HG03575 (cell line): Measurements from ENCODE around the gene CCDC74B.
"Not testable (repeated sequence)": the region's sequence is repeated elsewhere in the genome, so short reads cannot be mapped to it uniquely, and the experiment has no call there.

Experiments used
- ATAC-seq: cut with Tn5 transposase; IDR thresholded peaks from one replicate; pipeline ENCODE4 v1.9.1; 2021; ENCODE audit not compliant: unreplicated experiment, insufficient number of reproducible peaks, low FRiP score; ENCODE audit errors: extremely low read depth

CCDC74B gene

GRCh38 chr2:130152816-130153595 is 8.1 kb upstream of the CCDC74B start:
- no peak for ATAC-seq

GRCh38 chr2:130152136-130152815 is 7.4 kb upstream of the CCDC74B start:
- not testable (repeated sequence) for ATAC-seq

GRCh38 chr2:130151145-130151512 is 6.2 kb upstream of the CCDC74B start:
- not testable (repeated sequence) for ATAC-seq

GRCh38 chr2:130150181-130151144 is 5.6 kb upstream of the CCDC74B start:
- no peak for ATAC-seq

- ATAC-seq, result not testable (repeated sequence)
Measured at GRCh38 chr2:130148515-130148914, 3.6 kb upstream of the CCDC74B start.

- not testable (repeated sequence) for ATAC-seq
Measured at GRCh38 chr2:130143266-130144039, 1.5 kb downstream of the CCDC74B start.

GRCh38 chr2:130142396-130143265 is 2.3 kb downstream of the CCDC74B start:
- not testable (repeated sequence) for ATAC-seq

GRCh38 chr2:130141645-130142370 is 3.1 kb downstream of the CCDC74B start:
- not testable (repeated sequence) for ATAC-seq

- not testable (repeated sequence) for ATAC-seq
Measured at GRCh38 chr2:130141002-130141401, 3.9 kb downstream of the CCDC74B start.

- ATAC-seq, result not testable (repeated sequence)
Measured at GRCh38 chr2:130140516-130140915, 4.4 kb downstream of the CCDC74B start.

- not testable (repeated sequence) for ATAC-seq
Measured at GRCh38 chr2:130139331-130140280, 5.3 kb downstream of the CCDC74B start.

- not testable (repeated sequence) for ATAC-seq
Measured at GRCh38 chr2:130138841-130139251, 6.1 kb downstream of the CCDC74B start.

GRCh38 chr2:130138326-130138725 is 6.6 kb downstream of the CCDC74B start:
- not testable (repeated sequence) for ATAC-seq

GRCh38 chr2:130137118-130137517 is 7.8 kb downstream of the CCDC74B start:
- ATAC-seq, result not testable (repeated sequence)

- not testable (repeated sequence) for ATAC-seq
Measured at GRCh38 chr2:130136546-130136945, 8.4 kb downstream of the CCDC74B start.
